ENCODE results near the gene GATAD2A. TPM values are rescaled to one million over a fixed set of nuclear protein-coding genes. Genes with fewer than 3 reads are reported as not detected.

GATAD2A gene
- total and polyA plus RNA-seq, 9 of the 15 experiments (the other 6 are each of a cell fraction or from before 2014, with no cell fraction given) = 2.4 to 226 (median 44.2) TPM

- TF ChIP-seq SLC30A9 (CRISPR knock-in tag; IDR thresholded peaks at IDR 0.05) (no peak), C11orf30 (IDR thresholded peaks at IDR 0.05; ENCODE audit: low read depth) (peak; percentile 52; the same call in 1 of the 2 replicates), PTBP1 (IDR thresholded peaks at IDR 0.05; ENCODE audit: low read depth, low read length) (no peak), PRMT5 (CRISPR knock-in tag; IDR thresholded peaks at IDR 0.05) (no peak), HNRNPUL1 (IDR thresholded peaks at IDR 0.05; ENCODE audit: low read length) (no peak), EWSR1 (IDR thresholded peaks at IDR 0.05; ENCODE audit: borderline replicate concordance, low read depth, partially characterized antibody) (no peak), POLR2B (IDR thresholded peaks at IDR 0.05; ENCODE audit: low read depth, partially characterized antibody) (no peak), SAFB (IDR thresholded peaks at IDR 0.05; ENCODE audit: borderline replicate concordance, low read depth, low read length) (peak; percentile 100), U2AF2 (optimal IDR thresholded peaks at IDR 0.05; ENCODE audit: low read depth, low read length) (no peak), PTTG1 (tag; IDR thresholded peaks at IDR 0.05; ENCODE audit: low read depth) (no peak), E2F3 (CRISPR knock-in tag; IDR thresholded peaks at IDR 0.05) (peak; percentile 79), ZNF41 (CRISPR knock-in tag; conservative IDR thresholded peaks at IDR 0.05) (no peak), CBX3 (IDR thresholded peaks at IDR 0.05; ENCODE audit: borderline replicate concordance in 1 of 2, low read length in 2 of 2) (peak in 1 of 2 experiments; percentile 79; a peak in 2 of 3 replicates), PCBP2 (IDR thresholded peaks at IDR 0.05; ENCODE audit: low read depth, low read length, poor library complexity, severe bottlenecking) (no peak), FOSL1 (tag; conservative IDR thresholded peaks at IDR 0.05) (peak; percentile 98), THRA (IDR thresholded peaks at IDR 0.05) (no peak), ZNF766 (CRISPR knock-in tag; conservative IDR thresholded peaks at IDR 0.05) (peak; percentile 84), TBP (optimal IDR thresholded peaks at IDR 0.05; ENCODE audit: low read depth, low read length) (peak; percentile 63), ZNF174 (CRISPR knock-in tag; IDR thresholded peaks at IDR 0.05) (no peak), ELF4 (CRISPR knock-in tag; IDR thresholded peaks at IDR 0.05) (no peak), ZBTB1 (CRISPR knock-in tag; IDR thresholded peaks at IDR 0.05; ENCODE audit: borderline replicate concordance, low read depth) (no peak), TAF9B (IDR thresholded peaks at IDR 0.05; ENCODE audit: partially characterized antibody) (peak; percentile 76), SMAD4 (CRISPR knock-in tag; conservative IDR thresholded peaks at IDR 0.05) (peak; percentile 93)
- TF ChIP-seq, protein P1, sequence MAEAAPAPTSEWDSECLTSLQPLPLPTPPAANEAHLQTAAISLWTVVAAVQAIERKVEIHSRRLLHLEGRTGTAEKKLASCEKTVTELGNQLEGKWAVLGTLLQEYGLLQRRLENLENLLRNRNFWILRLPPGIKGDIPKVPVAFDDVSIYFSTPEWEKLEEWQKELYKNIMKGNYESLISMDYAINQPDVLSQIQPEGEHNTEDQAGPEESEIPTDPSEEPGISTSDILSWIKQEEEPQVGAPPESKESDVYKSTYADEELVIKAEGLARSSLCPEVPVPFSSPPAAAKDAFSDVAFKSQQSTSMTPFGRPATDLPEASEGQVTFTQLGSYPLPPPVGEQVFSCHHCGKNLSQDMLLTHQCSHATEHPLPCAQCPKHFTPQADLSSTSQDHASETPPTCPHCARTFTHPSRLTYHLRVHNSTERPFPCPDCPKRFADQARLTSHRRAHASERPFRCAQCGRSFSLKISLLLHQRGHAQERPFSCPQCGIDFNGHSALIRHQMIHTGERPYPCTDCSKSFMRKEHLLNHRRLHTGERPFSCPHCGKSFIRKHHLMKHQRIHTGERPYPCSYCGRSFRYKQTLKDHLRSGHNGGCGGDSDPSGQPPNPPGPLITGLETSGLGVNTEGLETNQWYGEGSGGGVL (CRISPR knock-in tag; IDR thresholded peaks at IDR 0.05) = no peak
- TF ChIP-seq, protein P2, sequence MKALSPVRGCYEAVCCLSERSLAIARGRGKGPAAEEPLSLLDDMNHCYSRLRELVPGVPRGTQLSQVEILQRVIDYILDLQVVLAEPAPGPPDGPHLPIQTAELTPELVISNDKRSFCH (CRISPR knock-in tag; IDR thresholded peaks at IDR 0.05) = no peak
- TF ChIP-seq, protein P2 (tag; IDR thresholded peaks at IDR 0.05) = peak; percentile 91
Observed at GRCh38 chr19:19404879-19405860, at the start of gene GATAD2A (continued).
